HepG2 (cell line): ENCODE measurements around the gene CCBE1. TPM values are rescaled to one million over a fixed set of nuclear protein-coding genes. Genes with fewer than 3 reads are reported as not detected.

Experiments used
- ATAC-seq: fragments of 200-7000 bp; cut with Tn5 transposase; 3 replicates; pipeline ENCODE4 v1.9.1; 2020; ENCODE audit warnings: mild to moderate bottlenecking, moderate library complexity
- BruUV-seq: library from RNA; stranded (reverse); fragments of 400-500 nt; replicated peaks from 2 replicates; lab custom pipeline; 2021; lab: Mats Ljungman, UMichigan
- CTCF ChIA-PET: fragments of 300-600 bp; formaldehyde crosslinking; extraction: SDS; loops from one replicate; lab custom pipeline; 2021; ENCODE audit warnings: low total read pairs, inconsistent platforms, low intra/inter-chr PET ratio; lab: Yijun Ruan, JAX
- POLR2A ChIA-PET: fragments of 350-600 bp; sonication (Branson Sonifier 250); formaldehyde crosslinking; loops from one replicate; lab custom pipeline; 2020; ENCODE audit warnings: antibody characterized with exemption, inconsistent platforms; lab: Yijun Ruan, JAX
- DNase-seq: peaks from one replicate; pipeline ENCODE4 v3.0.0-alpha.2; 2015; ENCODE audit warnings: low spot score
- FAIRE-seq: peaks from 3 replicates; lab custom pipeline; 2011; peaks lifted over from hg19 to GRCh38; lab: Jason Lieb, UNC
- H2AFZ ChIP-seq: one replicate; pipeline ENCODE4 v1.6.1; 2011; ENCODE audit warnings: low read length, inconsistent platforms
- H3K27ac ChIP-seq: fragments of 300-600 bp; 3 replicates; pipeline ENCODE4 v1.8.0; 2011; ENCODE audit warnings: mixed run types, mild to moderate bottlenecking, mixed read lengths, low read length, inconsistent platforms; ENCODE audit not compliant: insufficient read depth; ENCODE audit errors: extremely low read length
- H3K27me3 ChIP-seq, 2 experiments: fragments of 200-600 bp in 1 of 2; 2 replicates in 1 of 2; 3 replicates in 1 of 2; pipeline versions ENCODE4 v1.6.0 to v1.8.0; 2011; ENCODE audit warnings: low read length in 2 of 2, mild to moderate bottlenecking in 2 of 2, moderate library complexity in 2 of 2, inconsistent platforms in 1 of 2; ENCODE audit not compliant: insufficient read depth in 2 of 2, control insufficient read depth in 1 of 2
- H3K36me3 ChIP-seq, 2 experiments: fragments of 200-600 bp in 1 of 2; replicated peaks in 1 of 2; 2 replicates in 1 of 2; 3 replicates in 1 of 2; pipeline versions ENCODE4 v1.5.1 to v1.8.0; 2011; ENCODE audit warnings: low read length in 2 of 2, inconsistent platforms in 1 of 2; ENCODE audit not compliant: insufficient read depth in 2 of 2, control insufficient read depth in 1 of 2
- H3K4me1 ChIP-seq: 2 replicates; pipeline ENCODE4 v1.5.1; 2012; ENCODE audit warnings: low read length, inconsistent platforms; ENCODE audit not compliant: insufficient read depth
- H3K4me2 ChIP-seq: 2 replicates; pipeline ENCODE4 v1.6.0; 2011; ENCODE audit warnings: low read depth, low read length, inconsistent platforms
- H3K4me3 ChIP-seq, 3 experiments: fragments of 200-600 bp in 1 of 3; sonication (generic), shearing (Covaris generic) in 1 of 3; replicated peaks in 1 of 3; 2 replicates each; pipeline ENCODE4 v1.5.1; 2011 to 2016; ENCODE audit warnings: low read length in 3 of 3, inconsistent platforms in 2 of 3, low read depth in 2 of 3, mild to moderate bottlenecking in 2 of 3, control low read depth in 1 of 3, mixed read lengths in 1 of 3; ENCODE audit not compliant: insufficient read depth in 1 of 3
- H3K79me2 ChIP-seq: one replicate; pipeline ENCODE4 v1.6.1; 2011; ENCODE audit warnings: low read length, inconsistent platforms; ENCODE audit not compliant: insufficient read depth
- H3K9ac ChIP-seq: 2 replicates; pipeline ENCODE4 v1.6.0; 2011; ENCODE audit warnings: mild to moderate bottlenecking, low read depth, low read length, inconsistent platforms; ENCODE audit not compliant: insufficient read depth
- H3K9me3 ChIP-seq: 2 replicates; pipeline ENCODE4 v1.5.1; 2012; ENCODE audit warnings: mild to moderate bottlenecking, low read length
- H4K20me1 ChIP-seq: 2 replicates; pipeline ENCODE4 v1.6.0; 2011; ENCODE audit warnings: inconsistent platforms, mild to moderate bottlenecking, low read length, moderate library complexity; ENCODE audit not compliant: insufficient read depth
- AGO1 ChIP-seq: fragments of 200-400 bp; formaldehyde crosslinking; IDR thresholded peaks from 2 replicates; pipeline ENCODE4 v1.6.1; 2017; ENCODE audit warnings: mild to moderate bottlenecking, low read depth, low read length, moderate library complexity; ENCODE audit not compliant: poor library complexity, severe bottlenecking
- CAMTA2 ChIP-seq: sonication (generic); formaldehyde crosslinking; IDR thresholded peaks from 2 replicates; pipeline ENCODE4 v1.4.0; 2020; ENCODE audit warnings: mild to moderate bottlenecking, missing genetic modification reagents, borderline replicate concordance
- FOXK1 ChIP-seq: sonication (generic); formaldehyde crosslinking; IDR thresholded peaks from 2 replicates; pipeline ENCODE4 v1.4.0; 2020; ENCODE audit warnings: low read depth, missing genetic modification reagents, borderline replicate concordance
- HHEX ChIP-seq: IDR thresholded peaks from 2 replicates; pipeline ENCODE4 v1.6.1; 2016; ENCODE audit warnings: control low read depth
- IKZF5 ChIP-seq: IDR thresholded peaks from 2 replicates; pipeline ENCODE4 v1.6.1; 2018; ENCODE audit warnings: missing genetic modification reagents, mild to moderate bottlenecking, missing compliant biosample characterization
- MIXL1 ChIP-seq: IDR thresholded peaks from 2 replicates; pipeline ENCODE4 v1.6.1; 2016
- POLR2G ChIP-seq: fragments of 200-400 bp; formaldehyde crosslinking; IDR thresholded peaks from 2 replicates; pipeline ENCODE4 v1.6.1; 2018; ENCODE audit warnings: mild to moderate bottlenecking, low read depth, low read length, moderate library complexity
- SOX13 ChIP-seq, 3 experiments: fragments of 450-650 bp in 1 of 3; sonication (generic) in 1 of 3; formaldehyde crosslinking in 1 of 3; IDR thresholded peaks in 2 of 3; conservative IDR thresholded peaks in 1 of 3; 2 replicates each; pipeline versions ENCODE4 v1.5.0 to v1.6.1; 2016 to 2020; ENCODE audit warnings: antibody characterized with exemption in 1 of 3, mild to moderate bottlenecking in 1 of 3, missing compliant biosample characterization in 1 of 3, missing genetic modification reagents in 1 of 3, moderate library complexity in 1 of 3
- TEAD3 ChIP-seq: optimal IDR thresholded peaks from 2 replicates; pipeline ENCODE3; 2016; ENCODE audit warnings: borderline replicate concordance
- ZBTB1 ChIP-seq: sonication (generic); formaldehyde crosslinking; IDR thresholded peaks from 2 replicates; pipeline ENCODE4 v1.4.0; 2020; ENCODE audit warnings: missing genetic modification reagents, borderline replicate concordance
- ZNF639 ChIP-seq: conservative IDR thresholded peaks from 2 replicates; pipeline ENCODE4 v1.6.1; 2018; ENCODE audit warnings: missing genetic modification reagents
- ZNF878 ChIP-seq: sonication (generic); formaldehyde crosslinking; IDR thresholded peaks from 2 replicates; pipeline ENCODE4 v1.8.1; 2023; ENCODE audit warnings: mild to moderate bottlenecking, missing genetic modification reagents, moderate library complexity
- ZZZ3 ChIP-seq: sonication (generic); formaldehyde crosslinking; IDR thresholded peaks from 2 replicates; pipeline ENCODE4 v1.4.0; 2020; ENCODE audit warnings: missing genetic modification reagents, mild to moderate bottlenecking, borderline replicate concordance
- WGBS: methylation state at CpG from one replicate; pipeline ENCODE4 v1.1.6; 2017; ENCODE audit warnings: low lambda C conversion rate; 5-methylcytosine and 5-hydroxymethylcytosine counted together
- in situ Hi-C: cut with HindIII; loops from 2 replicates; pipeline ENCODE4 v1.10.0; 2017; ENCODE audit warnings: low pct_unique_long_range_greater_than_20kb; ENCODE audit not compliant: extremely low pct_ligation_motif_present
- intact Hi-C: fragments of 100-400 bp; cut with micrococcal nuclease; formaldehyde crosslinking; loops from one replicate; pipeline ENCODE4 v1.10.0; 2022; ENCODE audit not compliant: unreplicated experiment
- polyA plus RNA-seq, 8 experiments: library from polyadenylated mRNA; depleted of rRNA in 3 of 8; stranded (reverse) in 7 of 8; unstranded in 1 of 8; fragments of >200 nt; fragmentation: Illumina TruSeq in 4 of 8; extraction: Trizol in 4 of 8; gene quantifications; 2 replicates each; pipeline versions ENCODE4 v1.2.1 to v1.2.3, GENCODE V29; 2011 to 2016; ENCODE audit warnings: low read depth in 4 of 8, missing spikeins in 1 of 8, mixed read lengths in 1 of 8; ENCODE audit not compliant: insufficient read depth in 1 of 8
- total RNA-seq, 5 experiments: library from RNA; depleted of rRNA; stranded (reverse); fragments of >200 nt; fragmentation: Illumina TruSeq; extraction: Trizol; gene quantifications; 2 replicates each; pipeline ENCODE4 v1.2.3, GENCODE V29; 2016; ENCODE audit warnings: low read depth in 1 of 5

The CCBE1 gene
- total and polyA plus RNA-seq, 2 of the 13 experiments (the other 11 are each of a cell fraction or from before 2014, with no cell fraction given) = not detected

DNA sequence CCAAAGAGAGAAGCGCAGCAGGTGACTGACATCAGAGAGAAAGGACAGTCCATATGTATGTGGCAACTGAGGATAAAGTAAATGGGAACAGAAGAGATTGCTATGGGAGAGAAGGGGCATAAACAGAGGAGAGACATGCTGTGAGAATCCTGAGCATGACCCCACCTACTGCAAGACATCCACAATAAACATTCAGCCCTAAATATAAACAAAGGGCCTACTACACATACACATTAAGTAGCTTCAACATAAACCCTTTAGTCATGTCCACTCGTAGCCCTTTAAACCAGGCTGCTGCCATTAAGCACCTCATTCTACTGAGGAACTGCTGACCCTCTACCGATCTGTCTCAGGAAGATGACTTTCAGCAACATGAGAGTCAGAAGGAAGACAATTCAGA is 32.9 kb downstream of the CCBE1 start (continued):
- TF ChIP-seq AGO1 = no peak
- TF ChIP-seq ZZZ3 (CRISPR knock-in tag) = no peak
- TF ChIP-seq ZBTB1 = no peak
- TF ChIP-seq HHEX = no peak
- TF ChIP-seq, all 625 proteins: peak for 0

GRCh38 chr18:59663096-59663495 is 34.1 kb downstream of the CCBE1 start:
- WGBS = 96% methylated on average over 1 of the region's 1 CpG
- Histone ChIP-seq H3K9ac (no peak overlapping the region), H2AFZ (no peak overlapping the region), H3K27ac (no peak overlapping the region), H3K9me3 (no peaks in the 10 kb centered on the region; the same call in 1 of the 2 replicates), H3K4me2 (no peak overlapping the region), H3K36me3 (no peaks in the 10 kb centered on the region), H3K27me3 (peaks cover 1 to 28% of the 10 kb centered on the region in 2 experiments; a peak in 2 of 5 replicates), H3K4me3 (no peak overlapping the region), H4K20me1 (no peaks in the 10 kb centered on the region), H3K4me1 (no peaks in the 10 kb centered on the region), H3K79me2 (no peaks in the 10 kb centered on the region)
- TF ChIP-seq FOXK1 (CRISPR knock-in tag) = no peak
- TF ChIP-seq ZNF878 (CRISPR knock-in tag) = no peak
- FAIRE-seq (no peak), ATAC-seq (no peak), DNase-seq (no peak)
- BruUV-seq = no TSS peak
- intact Hi-C loops = no loop called here
- in situ Hi-C loops = no loop called here
- ChIA-PET CTCF (no interaction called here), POLR2A (no interaction called here)

- ChIA-PET CTCF (no interaction called here), POLR2A (no interaction called here)
- H3K27me3 ChIP-seq = peaks cover 1 to 28% of the 10 kb centered on the region in 2 experiments; a peak in 2 of 5 replicates
- no peaks in the 10 kb centered on the region for H3K36me3 ChIP-seq
- H3K4me3 ChIP-seq = no peak overlapping the region
- intact Hi-C loops = no loop called here
- H3K27ac ChIP-seq = no peak overlapping the region
- no peak overlapping the region for H3K9ac ChIP-seq
- BruUV-seq = no TSS peak
- no peaks in the 10 kb centered on the region; the same call in 1 of the 2 replicates for H3K9me3 ChIP-seq
- H3K79me2 ChIP-seq = no peaks in the 10 kb centered on the region
- no peaks in the 10 kb centered on the region for H3K4me1 ChIP-seq
- no peaks in the 10 kb centered on the region for H4K20me1 ChIP-seq
- ATAC-seq (no peak), DNase-seq (no peak), FAIRE-seq (no peak)
- WGBS = 0% methylated on average over 2 of the region's 2 CpGs
- in situ Hi-C loops = no loop called here
- H3K4me2 ChIP-seq = no peak overlapping the region
- TF ChIP-seq TEAD3 (no peak), MIXL1 (CRISPR knock-in tag) (no peak), CAMTA2 (CRISPR knock-in tag) (no peak), SOX13 (IDR thresholded peaks at IDR 0.05) (no peak), SOX13 (CRISPR knock-in tag; conservative IDR thresholded peaks at IDR 0.05 in 1 of 2, IDR thresholded peaks at IDR 0.05 in 1 of 2) (no peak), POLR2G (no peak), ZNF639 (CRISPR knock-in tag) (no peak), IKZF5 (no peak)
- no peak overlapping the region for H2AFZ ChIP-seq
Measured at GRCh38 chr18:59661891-59662701, 35.1 kb downstream of the CCBE1 start.
